Stimulated activated CD4-positive, alpha-beta T cell treated with anti-CD3 and anti-CD28 coated beads, Interleukin-2, amount 100 ng/mL, for 24 hours (primary cell): ENCODE data around the gene GNL2.
"Not testable (repeated sequence)": the region's sequence is repeated elsewhere in the genome, so short reads cannot be mapped to it uniquely, and the experiment has no call there.

Experiments
- DNase-seq, 2 donors: peaks; one replicate each; pipeline ENCODE4 v3.0.0-alpha.2; 2020

GNL2 gene

DNA sequence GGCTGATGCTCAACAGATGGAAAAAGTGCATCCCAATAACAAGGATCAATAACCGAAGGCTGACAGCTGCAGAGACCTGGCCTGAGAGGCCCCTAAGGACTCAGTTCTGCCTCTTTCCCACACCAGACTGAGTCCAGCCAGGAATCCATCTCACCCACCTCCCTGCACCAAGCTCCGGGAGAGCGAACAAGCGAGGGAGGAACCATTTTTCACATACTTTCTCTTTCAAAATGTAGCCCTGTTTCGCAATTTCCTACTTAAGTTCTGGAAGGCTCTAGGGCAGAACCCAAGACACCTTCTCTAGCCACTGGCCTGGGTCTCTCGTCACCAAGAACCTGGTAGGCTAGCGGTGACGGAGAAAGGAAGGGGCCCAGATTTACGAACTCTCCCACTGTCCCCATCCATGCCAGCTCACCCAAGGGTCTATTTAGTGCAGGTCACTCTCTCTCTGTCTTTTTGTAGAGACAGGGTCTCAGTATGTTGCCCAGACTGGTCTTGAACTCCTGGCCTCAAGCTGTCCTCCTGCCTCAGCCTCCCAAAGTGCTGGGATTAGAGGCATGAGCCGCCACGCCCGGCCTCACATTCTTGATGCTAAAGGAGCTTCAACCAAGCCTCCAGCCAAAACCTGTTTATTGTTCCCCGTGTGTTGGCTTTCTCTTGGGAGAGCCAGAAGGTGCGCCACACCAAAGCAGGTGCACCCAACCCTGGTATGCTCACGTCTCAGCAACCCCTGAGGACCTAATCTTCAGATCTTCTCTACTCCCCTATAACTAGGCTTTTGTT lies 10.9 kb upstream of the GNL2 start:
- DNase-seq = no peak

DNA sequence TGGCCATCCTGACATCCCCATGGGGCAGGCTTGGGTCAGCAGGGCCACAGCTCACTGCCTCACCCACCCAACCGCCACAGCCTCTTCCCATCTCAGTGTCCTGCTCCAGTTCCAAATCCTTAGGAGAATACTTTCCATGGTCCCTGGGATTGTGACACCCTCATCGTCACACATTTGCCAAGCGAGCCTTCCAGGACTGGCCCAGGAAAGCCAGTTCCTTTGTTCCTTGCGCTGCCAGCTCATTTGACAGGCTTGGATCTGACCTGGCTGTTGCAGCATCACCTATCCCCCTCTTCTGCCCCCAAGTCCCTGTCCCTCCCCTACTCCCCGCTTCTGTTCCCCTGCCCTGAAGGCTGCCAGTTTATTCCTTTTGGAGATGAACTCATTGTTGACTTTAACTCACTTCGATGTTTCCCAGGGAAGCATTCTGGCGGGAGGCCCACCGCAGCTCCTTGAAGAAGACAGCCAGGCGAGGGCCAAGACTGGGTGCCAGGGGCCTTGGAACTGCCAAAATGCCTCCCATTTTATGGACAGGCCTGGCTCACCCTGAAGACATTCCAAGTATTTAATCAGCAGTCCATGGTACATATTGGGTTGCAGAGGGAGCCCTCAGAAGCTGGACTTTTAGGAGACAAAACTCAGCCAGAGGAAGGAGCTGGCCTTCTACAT lies 10.2 kb upstream of the GNL2 start:
- DNase-seq = no peak

DNA sequence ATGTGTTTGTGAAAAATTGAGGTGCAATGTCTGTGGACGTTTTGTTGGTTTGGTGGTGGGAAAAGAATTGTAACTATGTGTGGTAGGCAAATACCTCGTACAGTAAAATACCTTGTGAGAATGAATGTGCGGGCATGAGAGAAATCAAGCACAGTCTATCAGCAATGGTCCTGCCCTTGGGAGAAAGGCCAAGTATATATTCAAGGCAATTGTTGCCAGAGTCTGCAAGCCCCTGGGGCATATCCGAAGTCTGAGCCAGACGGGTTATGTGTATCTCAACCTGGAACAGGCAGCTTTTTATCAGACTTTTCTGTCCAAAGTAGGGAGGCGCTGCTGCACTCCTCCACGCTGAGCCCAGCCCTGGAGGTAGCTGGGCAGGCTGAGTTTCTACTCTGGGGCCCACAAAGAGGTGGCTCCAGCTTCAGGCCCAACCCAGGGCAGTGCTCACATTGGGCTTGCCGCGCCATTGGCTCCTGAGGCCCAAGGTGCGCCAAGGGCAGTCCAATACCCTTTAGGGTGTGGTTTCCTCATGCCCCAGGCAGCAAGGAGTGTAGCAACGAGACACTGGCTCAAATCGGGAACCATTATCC lies 9.4 kb upstream of the GNL2 start:
- no peak for DNase-seq

DNA sequence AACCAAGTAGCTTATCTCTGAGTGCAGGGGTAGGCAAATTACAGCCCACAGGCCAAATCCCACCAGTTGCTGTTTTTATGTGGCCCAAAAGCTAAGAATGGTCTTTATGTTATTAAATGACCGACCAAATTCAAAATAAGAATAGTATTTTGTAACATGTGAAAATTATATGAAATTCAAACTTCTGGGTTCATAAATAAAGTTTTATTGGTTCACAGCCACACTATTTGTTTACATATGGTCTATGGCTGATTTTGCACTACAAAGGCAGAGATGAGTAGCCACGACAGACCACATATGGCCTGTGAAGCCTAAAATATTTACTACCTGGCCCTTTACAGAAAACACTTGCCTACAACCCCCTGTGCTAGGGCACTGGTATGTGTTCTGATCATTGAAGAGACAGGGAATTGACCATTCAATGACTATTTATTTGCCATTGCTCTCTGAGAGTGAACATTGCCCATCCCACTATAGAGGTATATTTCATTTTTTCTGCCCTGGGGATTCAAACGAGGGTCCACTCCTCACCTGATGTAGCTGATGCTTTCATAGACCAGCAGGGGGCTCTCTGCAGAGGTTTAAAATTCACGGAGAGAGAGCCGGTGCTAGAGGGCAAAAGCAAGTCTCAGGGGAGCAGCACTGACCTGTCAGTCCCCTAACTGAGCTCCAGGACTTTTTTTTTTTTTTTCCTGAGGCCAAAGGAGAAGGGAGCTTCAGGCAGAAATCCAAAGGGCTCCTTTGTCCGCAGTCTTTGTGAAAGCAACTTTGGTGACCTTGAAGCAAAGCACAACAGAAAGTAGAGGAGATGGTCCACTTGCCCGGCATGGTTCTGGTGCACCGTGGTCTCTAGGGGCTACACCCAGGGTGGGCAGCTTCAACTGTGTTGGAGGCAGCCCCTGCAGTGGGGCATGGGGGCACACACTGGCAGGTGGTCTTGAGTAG lies 7.3 kb upstream of the GNL2 start:
- peak; percentile 16 to 34 for DNase-seq

DNA sequence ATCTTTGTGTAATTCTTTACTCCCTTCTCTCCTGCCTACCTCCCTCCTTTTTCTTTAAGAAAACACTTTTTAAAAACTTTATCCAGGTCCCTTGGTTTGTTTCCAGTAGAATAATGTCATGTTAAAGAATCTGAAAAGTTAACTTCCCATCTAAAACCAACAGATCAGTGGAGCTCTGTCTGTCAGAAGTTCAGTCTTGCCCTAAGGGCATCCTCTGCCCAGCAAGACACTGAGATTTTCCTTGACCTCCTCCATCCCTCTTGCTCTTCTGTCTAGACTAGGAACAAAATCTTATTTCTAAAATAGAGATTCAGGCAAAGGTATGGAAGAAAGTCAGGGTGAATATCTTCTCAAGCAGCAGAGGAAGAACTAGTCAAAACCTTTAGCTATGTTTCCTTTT lies 5.7 kb upstream of the GNL2 start:
- no peak for DNase-seq

DNA sequence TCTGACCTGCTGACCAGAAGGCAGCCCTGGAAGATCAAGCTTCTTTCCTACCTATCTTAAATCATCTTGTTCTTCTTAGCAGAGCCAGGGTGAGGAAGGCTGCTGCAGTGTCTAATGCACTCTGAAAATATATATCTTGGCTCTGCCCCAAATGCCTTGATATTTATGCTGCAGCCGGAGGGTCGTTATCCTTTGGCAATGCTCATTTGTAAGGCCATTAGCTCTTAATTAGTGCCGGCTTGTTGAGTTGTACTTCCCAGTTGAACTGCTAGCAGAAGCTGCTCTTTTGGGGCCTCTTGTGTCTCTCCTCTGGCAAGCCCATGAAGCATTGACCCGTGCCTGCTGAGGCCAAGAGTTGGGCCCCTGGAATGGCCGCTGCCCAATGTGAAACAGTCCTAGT lies 4.2 kb upstream of the GNL2 start:
- DNase-seq = no peak

DNA sequence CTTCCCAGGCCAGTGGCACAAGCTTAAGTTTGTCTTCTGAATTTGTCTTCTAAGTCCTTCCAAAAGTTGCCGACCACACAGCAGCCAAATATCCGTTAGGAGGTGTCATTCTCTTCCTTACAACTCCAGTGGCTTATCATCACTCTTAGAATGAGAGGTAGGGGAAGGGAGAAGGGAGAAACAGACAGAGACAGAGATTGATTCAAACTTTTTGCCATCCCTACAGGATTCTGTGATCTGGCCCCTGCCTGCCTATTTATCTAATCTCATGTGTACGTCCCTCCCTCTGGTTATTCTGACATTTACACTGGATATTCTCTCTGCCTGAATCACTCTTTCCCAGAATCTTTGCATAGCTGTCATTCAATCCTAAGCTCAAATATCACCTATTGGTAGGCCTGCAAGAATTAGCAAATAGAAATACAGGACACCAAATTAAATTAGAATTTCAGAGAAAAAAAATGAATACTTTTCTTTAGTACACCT lies 488 bp upstream of the GNL2 start:
- no peak for DNase-seq

DNA sequence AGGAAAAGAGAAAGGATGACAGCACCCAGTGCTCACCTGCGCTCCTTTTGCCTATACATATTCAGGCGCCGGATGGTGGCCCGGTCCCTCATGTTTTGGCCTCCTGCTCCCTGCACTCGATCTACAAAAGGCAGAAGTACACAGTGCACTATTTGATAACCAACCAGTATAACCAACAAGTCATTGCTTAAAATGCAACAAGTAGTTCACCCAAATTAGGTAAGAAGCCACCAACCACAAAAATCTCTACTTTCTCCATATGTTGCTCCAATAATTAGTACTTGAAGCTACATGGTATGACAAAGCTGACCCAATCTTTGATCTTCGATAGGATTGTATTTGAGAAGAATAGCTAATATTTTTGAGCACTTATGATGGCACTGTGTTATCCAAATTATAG lies 2.0 kb downstream of the GNL2 start:
- DNase-seq = no peak

DNA sequence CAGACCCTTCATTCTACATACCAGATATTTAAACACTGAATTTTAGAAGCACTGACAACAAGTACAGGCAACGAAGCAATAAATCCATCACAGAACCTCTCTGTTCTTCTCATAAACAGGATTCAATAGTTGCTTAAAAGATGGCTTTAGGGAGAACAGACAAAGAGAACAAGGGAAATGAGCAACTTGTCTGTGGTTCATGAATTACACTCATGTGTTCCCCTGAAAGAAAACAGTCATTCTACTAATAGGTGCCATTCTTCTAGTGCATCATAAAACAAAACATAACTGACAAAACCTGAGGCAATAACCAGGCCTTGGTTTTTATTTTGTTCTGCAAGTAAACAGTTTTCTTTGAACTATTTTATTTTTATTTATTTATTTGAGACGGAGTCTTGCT lies 6.8 kb downstream of the GNL2 start:
- DNase-seq = no peak

DNA sequence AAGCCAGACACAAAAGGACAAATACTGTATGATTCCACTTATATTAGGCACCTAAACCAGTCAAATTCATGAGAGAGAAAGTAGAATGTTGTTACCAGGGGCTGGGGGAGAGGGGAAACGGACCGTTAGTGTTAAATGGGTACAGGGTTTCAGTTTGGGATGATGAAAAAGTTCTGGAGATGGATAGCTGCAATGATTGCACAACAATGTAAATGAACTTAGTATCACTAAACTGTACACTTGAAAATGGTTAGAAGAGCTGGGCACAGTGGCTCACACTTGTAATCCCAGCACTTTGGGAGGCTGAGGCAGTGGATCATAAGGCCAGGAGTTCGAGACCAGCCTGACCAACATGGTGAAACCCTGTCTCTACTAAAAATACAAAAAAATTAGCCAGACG lies 11.2 kb downstream of the GNL2 start:
- DNase-seq = not testable (repeated sequence)

DNA sequence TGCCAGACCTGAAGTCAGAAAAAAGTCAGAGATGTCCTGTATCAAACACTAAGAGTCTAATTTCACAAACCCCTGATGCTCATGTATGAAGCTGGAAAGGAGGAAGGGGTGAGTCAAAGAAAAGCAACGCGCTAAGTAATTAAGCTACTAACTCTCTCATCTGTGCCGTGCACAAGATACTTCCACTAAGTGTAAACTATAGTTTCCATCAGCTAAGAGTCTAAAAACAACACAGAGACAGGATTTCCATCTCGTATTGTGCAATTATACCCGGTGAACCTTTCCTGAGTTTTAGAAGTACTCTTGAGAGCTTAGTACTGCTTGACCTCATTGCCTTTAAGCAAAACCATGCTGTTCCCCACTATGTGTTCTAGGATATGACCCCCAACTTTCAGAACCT lies 20.0 kb downstream of the GNL2 start:
- no peak for DNase-seq

DNA sequence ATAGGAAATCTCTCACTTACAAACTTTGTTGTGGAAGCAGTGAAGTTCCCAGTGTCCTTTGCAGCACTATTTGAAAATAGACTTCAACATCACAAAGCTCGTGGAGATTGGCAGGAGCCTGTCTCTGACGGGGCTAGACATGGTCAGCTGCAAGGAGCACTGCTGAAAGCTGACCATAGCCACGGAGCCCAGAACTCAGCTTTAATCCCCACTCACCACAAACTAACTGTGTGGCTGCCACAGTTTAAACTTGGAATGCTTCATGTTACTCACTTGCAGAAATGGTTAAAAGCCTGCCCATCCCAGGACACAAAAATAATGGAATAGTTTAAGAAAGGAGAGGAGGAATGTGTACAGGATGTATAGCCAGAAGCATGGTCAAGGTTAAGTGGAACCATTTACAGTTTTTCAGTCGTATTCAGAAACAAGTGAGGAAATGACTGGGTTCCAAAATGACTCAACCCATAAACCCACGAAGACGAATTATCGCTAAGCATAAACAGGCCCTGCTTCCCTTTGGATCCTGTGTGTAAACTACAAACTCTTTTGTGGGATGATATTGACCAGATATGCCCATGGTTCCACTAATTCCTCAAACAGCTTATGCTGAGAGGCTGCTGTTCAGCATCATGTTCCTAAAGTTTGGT lies 20.8 kb downstream of the GNL2 start:
- no peak for DNase-seq

DNA sequence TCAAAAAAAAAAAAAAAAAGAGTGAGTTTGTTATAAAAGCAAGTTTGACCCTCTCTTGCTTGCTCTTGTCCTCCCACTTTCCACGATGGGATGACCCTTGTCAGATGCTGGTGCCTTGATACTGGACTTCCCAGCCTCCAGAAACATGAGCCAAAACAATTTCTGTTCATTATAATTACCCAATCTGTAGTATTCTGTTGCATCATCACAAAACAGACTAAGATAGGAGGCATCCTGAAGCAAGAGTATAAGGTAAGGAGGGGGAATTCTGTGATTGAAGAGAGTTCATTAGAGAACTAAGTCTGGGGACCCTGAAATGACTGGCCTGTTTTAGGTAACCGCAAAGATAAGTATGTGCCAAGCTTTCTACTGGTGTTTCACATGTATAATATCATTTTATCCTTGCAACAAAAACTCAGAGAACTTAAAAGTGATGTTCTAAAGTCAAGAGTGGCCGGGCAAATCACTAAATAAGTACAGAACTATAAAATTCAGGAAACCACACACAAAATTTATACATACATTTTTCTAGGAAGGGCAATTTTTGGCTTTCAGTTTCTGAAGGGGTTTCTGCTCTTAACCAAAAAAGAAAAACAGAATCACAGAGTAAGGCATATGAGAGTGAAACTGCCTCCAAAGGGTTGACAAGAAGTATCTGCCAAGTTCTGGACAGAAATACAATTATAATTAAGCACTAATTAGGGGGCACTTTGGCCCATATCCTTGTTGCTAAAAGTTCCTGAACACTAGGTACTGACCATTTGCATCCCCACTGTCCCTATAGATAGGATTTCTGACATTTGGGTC lies 25.0 kb downstream of the GNL2 start:
- no peak for DNase-seq

DNA sequence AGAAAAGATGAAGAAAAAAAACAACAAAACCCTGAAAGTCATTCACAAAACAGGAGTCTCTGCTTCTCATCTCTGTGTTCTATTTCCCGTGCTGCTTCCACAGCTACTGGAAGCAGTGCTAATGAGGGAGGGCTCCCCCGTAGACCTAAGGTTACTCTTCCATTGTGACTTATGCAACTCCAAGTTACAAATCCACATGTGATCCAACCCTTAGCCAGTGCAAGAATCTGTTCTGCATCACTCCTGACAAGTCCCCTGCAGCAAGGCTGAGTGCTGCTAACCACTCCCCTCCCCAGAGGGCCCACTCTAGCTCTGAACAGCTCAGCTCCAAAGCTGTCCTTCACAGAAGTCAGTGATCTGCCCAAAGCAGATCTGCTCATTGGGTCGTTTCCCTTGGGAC lies 28.7 kb downstream of the GNL2 start:
- DNase-seq = no peak

DNA sequence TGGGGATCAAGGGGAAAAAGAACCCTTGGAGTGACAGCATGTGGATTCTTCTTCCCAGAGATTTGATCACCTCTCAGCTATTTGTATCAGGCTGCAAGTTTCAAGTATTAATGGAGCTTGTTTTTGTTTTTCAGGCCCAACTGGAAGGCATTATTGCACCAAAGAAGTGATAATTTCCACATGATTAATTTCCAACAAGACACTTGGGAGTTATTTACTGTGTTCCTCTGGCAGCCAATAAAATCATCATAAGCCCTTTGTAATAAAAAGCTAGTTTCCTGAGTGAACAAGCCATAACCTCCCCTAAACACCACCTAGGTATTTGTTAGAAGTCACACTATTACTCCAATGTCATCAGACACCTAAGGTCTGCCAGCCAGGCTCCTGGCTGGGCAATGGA lies 30.8 kb downstream of the GNL2 start:
- DNase-seq = no peak

DNA sequence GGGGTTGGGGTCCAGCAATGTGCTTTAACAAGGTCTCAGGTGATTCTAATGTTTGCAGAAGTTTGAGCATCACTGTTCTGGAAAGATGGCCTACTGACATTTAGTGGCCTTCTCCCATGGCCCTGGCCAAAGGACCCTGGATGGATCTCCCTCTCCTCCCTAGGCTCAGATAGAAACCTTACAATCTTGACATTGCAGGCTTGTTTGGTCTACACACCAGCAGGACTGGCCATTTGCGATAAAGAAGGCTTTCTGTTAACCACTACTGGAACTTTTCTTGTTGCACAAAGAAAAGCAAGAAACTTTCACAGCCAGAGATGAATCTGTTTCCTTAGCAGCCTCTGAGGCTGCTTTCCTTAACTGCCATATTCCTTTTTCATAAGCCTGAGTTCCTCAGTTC lies 32.8 kb downstream of the GNL2 start:
- DNase-seq = no peak

DNA sequence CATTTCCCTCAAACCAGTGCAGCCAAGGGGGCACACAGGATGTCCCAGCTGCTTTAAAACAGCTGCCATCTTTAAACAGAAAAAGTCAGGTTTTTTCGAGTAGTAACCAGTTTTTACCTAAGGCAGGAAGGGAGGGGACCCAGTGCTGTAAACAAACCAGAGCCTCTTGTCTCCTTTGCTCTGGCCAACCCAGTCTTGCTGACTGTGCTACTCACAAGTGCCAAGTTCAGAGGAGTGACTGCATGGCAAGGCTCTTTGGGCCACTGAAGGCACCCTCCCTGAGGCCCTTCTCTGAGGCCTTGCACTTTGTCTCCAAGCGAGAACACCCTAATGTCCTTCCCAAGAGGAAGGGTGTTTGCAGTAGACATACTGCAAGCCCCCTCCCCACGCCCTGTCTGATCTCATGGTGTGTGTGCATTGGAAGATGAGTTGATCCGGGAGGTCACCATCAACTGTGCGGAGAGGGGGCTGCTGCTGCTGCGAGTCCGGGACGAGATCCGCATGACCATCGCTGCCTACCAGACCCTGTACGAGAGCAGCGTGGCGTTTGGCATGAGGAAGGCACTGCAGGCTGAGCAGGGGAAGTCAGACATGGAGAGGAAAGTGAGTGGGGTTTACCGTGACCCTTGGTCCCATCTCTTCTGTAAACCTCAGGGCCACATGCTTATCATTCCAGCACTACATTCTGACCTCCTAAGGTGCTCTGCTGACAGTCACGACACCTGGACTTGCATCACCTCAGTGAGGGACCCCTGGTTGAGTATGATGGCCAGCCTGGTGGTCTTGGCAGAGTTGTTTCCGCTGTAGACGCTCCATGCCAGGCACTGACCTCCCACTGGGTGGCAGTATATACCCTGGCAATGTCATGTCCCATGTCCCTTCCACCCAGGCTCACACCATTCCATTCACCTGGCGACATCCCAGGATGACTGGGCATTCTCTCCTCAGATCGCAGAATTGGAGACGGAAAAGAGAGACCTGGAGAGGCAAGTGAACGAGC lies 34.3 kb downstream of the GNL2 start:
- DNase-seq = peak; percentile 39 to 40

DNA sequence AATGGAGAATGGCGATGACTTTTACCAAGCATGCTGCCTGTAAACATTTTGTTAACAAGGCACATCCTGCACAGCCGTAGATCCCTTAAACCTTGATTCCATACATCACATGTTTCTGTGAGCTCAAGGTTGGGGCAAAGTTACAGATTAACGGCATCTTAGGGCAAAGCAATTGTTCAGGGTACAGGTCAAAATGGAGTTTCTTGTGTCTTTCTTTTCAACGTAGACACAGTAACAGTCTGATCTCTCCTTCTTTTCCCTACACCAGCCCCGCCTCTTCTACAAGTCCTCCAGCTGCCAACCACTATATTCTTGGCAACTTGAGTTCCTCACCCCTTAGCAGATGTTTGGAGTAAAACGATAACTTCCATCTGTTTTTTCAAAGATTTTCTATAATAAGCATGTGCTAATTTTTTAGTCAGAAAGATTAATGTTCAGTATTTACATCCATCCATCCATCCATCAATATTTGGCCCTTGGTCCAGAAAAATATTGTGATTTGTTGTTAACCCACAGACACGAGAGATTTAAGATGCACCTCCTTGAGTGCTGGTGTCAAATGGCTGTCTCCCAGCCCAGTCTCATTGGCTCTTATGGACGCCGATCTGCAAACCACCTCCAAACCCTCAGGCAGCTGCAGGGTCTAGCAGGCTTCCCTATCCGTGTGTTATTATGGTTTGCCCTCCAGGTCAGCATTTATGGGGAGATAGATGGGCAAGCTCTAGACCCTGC lies 35.2 kb downstream of the GNL2 start:
- no peak for DNase-seq

DNA sequence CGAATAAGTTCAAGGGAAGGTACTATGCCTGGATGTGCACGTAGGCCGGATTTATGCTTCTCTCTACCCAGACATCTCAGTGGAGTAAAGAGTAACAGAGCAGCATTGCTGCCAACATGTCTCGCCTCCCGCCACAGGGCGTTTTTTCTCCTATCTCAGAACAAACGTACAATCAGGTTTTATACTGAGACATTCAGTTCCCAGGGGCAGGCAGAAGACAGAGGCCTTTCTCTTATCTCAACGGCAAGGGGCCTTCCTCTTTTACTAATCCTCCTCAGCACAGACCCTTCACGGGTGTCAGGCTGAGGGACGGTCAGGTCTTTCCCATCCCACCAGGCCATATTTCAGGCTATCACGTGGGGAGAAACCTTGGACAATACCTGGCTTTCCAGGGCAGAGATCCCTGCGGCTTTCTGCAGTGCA lies 35.8 kb downstream of the GNL2 start:
- DNase-seq = not testable (repeated sequence)

DNA sequence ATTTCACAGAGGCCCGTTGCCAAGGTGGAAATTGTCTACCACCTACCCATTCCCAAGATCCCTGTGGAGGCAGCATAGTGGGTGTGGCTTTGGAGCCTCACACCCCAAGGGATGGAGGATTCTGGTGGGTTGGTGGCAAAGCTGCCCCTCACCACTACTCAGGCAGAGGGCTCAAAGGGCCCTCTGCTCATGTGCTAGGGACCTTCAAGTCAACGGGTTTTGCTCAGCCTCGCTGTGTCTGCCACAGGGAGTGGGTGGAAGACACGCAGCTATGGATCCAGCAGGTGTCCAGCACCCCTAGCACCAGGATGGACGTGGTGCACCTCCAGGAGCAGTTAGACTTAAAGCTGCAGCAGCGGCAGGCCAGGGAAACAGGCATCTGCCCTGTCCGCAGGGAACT lies 36.7 kb downstream of the GNL2 start:
- no peak for DNase-seq
